Endothelial cell (in vitro differentiated cells): ENCODE measurements around the gene PECR. TPM values are rescaled to one million over a fixed set of nuclear protein-coding genes. Genes with fewer than 3 reads are reported as not detected.
"Not testable (repeated sequence)": the region's sequence is repeated elsewhere in the genome, so short reads cannot be mapped to it uniquely, and the experiment has no call there.

Source experiments
- DNase-seq: peaks from one replicate; pipeline ENCODE4 v3.0.0; 2021; ENCODE audit warnings: low spot score
- H3K27ac Mint-ChIP-seq: one replicate; pipeline ENCODE4 v1.8.0; 2021; ENCODE audit warnings: mixed read lengths, inconsistent platforms; ENCODE audit not compliant: unreplicated experiment
- H3K27me3 Mint-ChIP-seq: one replicate; pipeline ENCODE4 v1.8.0; 2021; ENCODE audit warnings: mild to moderate bottlenecking, moderate library complexity, mixed read lengths, inconsistent platforms; ENCODE audit not compliant: unreplicated experiment
- H3K36me3 Mint-ChIP-seq: one replicate; pipeline ENCODE4 v1.8.0; 2021; ENCODE audit warnings: mild to moderate bottlenecking, low read depth, mixed read lengths, inconsistent platforms; ENCODE audit not compliant: unreplicated experiment
- H3K4me1 Mint-ChIP-seq: one replicate; pipeline ENCODE4 v1.8.0; 2021; ENCODE audit warnings: mild to moderate bottlenecking, mixed read lengths, inconsistent platforms; ENCODE audit not compliant: unreplicated experiment
- H3K4me3 Mint-ChIP-seq: one replicate; pipeline ENCODE4 v1.8.0; 2021; ENCODE audit warnings: mild to moderate bottlenecking, mixed read lengths, inconsistent platforms; ENCODE audit not compliant: unreplicated experiment
- H3K9me3 Mint-ChIP-seq: one replicate; pipeline ENCODE4 v1.8.0; 2021; ENCODE audit warnings: mixed read lengths, inconsistent platforms; ENCODE audit not compliant: unreplicated experiment
- CTCF ChIP-seq: fragments of 200-600 bp; sonication (generic); IDR thresholded peaks from one replicate; pipeline ENCODE4 v1.5.0; 2021; ENCODE audit warnings: antibody characterized with exemption; ENCODE audit not compliant: unreplicated experiment
- total RNA-seq: library from RNA; stranded (reverse); fragmentation: NEBNext Ultra II Directional; extraction: Animal tissue kit (Norgen Biotek cat#: 25700); gene quantifications from one replicate; pipeline ENCODE4 v1.2.1, GENCODE V29; 2021; ENCODE audit not compliant: unreplicated experiment

PECR gene
- total RNA-seq, 1 donor from 2014 or later: 8.4 TPM

GRCh38 chr2:216084547-216084946 lies 2.9 kb upstream of the PECR start:
- Mint-ChIP-seq H3K4me3 (no peak overlapping the region), H3K4me1 (peaks cover 32% of the 10 kb centered on the region), H3K27me3 (peaks cover 2% of the 10 kb centered on the region), H3K9me3 (no peaks in the 10 kb centered on the region), H3K36me3 (no peaks in the 10 kb centered on the region), H3K27ac (no peak overlapping the region)
- TF ChIP-seq CTCF: no peak
- no peak for DNase-seq

GRCh38 chr2:216083464-216084281 lies 2.1 kb upstream of the PECR start:
- peaks cover 32% of the 10 kb centered on the region for H3K4me1 Mint-ChIP-seq

GRCh38 chr2:216082805-216083204 lies 1.2 kb upstream of the PECR start:
- H3K4me1 Mint-ChIP-seq: peaks cover 32% of the 10 kb centered on the region
- no peaks in the 10 kb centered on the region for H3K9me3 Mint-ChIP-seq
- H3K36me3 Mint-ChIP-seq: no peaks in the 10 kb centered on the region
- peak overlapping the region; percentile 6 for H3K27ac Mint-ChIP-seq
- H3K4me3 Mint-ChIP-seq: peak overlapping the region; percentile 89
- no peak for TF ChIP-seq CTCF
- no peak for DNase-seq
- peaks cover 2% of the 10 kb centered on the region for H3K27me3 Mint-ChIP-seq

More at GRCh38 chr2:216083464-216084281, 2.1 kb upstream of the PECR start:
- Mint-ChIP-seq H3K9me3 (no peaks in the 10 kb centered on the region), H3K4me3 (no peak overlapping the region), H3K27me3 (peaks cover 2% of the 10 kb centered on the region), H3K27ac (peak overlapping the region; percentile 50), H3K36me3 (no peaks in the 10 kb centered on the region)
- TF ChIP-seq CTCF: no peak
- DNase-seq: no peak

GRCh38 chr2:216082117-216082711 lies 605 bp upstream of the PECR start:
- Mint-ChIP-seq H3K4me3 (peak overlapping the region; percentile 89), H3K9me3 (no peaks in the 10 kb centered on the region), H3K36me3 (no peaks in the 10 kb centered on the region), H3K27me3 (peaks cover 2% of the 10 kb centered on the region), H3K4me1 (peaks cover 32% of the 10 kb centered on the region), H3K27ac (peak overlapping the region; percentile 6)
- no peak for TF ChIP-seq CTCF
- peak; percentile 15 for DNase-seq

GRCh38 chr2:216081012-216081411 lies 597 bp downstream of the PECR start:
- H3K27ac Mint-ChIP-seq: no peak overlapping the region
- H3K9me3 Mint-ChIP-seq: no peaks in the 10 kb centered on the region
- H3K36me3 Mint-ChIP-seq: no peaks in the 10 kb centered on the region
- DNase-seq: no peak
- H3K4me3 Mint-ChIP-seq: peak overlapping the region; percentile 89
- H3K27me3 Mint-ChIP-seq: peaks cover 2% of the 10 kb centered on the region
- no peak for TF ChIP-seq CTCF
- H3K4me1 Mint-ChIP-seq: peaks cover 35% of the 10 kb centered on the region

GRCh38 chr2:216080048-216080447 lies 1.6 kb downstream of the PECR start:
- not testable (repeated sequence) for DNase-seq, H3K4me3 Mint-ChIP-seq, H3K9me3 Mint-ChIP-seq, H3K27ac Mint-ChIP-seq, H3K36me3 Mint-ChIP-seq, H3K27me3 Mint-ChIP-seq
- H3K4me1 Mint-ChIP-seq: peaks cover 41% of the 10 kb centered on the region
